A673 (cell line): ENCODE measurements around the gene RAB37.

Experiments
- CTCF ChIP-seq: fragments of 300-800, 200-600 bp; sonication (generic); conservative IDR thresholded peaks from 2 replicates; pipeline ENCODE4 v1.5.1; 2017; ENCODE audit warnings: low read depth, mild to moderate bottlenecking, antibody characterized with exemption, low read length, moderate library complexity, mixed read lengths
- EZH2 ChIP-seq: fragments of 200-600 bp; sonication (generic); IDR thresholded peaks from 2 replicates; pipeline ENCODE4 v1.6.1; 2017; ENCODE audit warnings: borderline replicate concordance, low read depth, mild to moderate bottlenecking, mixed read lengths, antibody characterized with exemption, low read length; ENCODE audit not compliant: poor library complexity, severe bottlenecking

GRCh38 chr17:74713171-74713755, 23.8 kb upstream of the RAB37 start:
- TF ChIP-seq EZH2 (no peak), CTCF (no peak)
